Limb (tissue), 2 donors: Measurements from ENCODE around the gene SLCO2A1.
A peak's percentile ranks its signal among the peaks of the same experiment; 100 is the strongest.

Experiments
- DNase-seq, 2 donors: peaks; one replicate each; pipeline ENCODE4 v3.0.0-alpha.2; 2016; ENCODE audit errors: extremely low spot score in 2 of 2

Gene SLCO2A1

DNA sequence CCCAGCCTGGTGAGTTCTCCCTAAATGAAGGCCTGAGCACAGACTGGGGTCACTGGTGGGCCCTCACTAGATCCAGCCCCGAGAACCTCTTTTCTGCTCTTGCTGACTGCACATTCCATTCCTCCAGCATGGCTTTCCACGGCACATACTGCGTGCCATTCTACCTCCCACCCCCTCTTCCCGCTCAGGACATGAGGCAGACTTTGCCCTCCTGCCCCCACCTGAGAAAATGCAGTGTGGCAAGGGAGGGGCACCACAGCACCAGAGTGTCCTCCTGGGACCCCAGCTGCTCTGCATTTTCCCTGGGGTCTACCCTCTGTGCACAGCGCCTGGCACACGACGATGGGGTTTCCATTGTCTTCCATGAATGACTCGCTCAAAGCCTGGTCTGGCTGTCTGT, 6.1 kb upstream of the SLCO2A1 start:
- DNase-seq: no peak

DNA sequence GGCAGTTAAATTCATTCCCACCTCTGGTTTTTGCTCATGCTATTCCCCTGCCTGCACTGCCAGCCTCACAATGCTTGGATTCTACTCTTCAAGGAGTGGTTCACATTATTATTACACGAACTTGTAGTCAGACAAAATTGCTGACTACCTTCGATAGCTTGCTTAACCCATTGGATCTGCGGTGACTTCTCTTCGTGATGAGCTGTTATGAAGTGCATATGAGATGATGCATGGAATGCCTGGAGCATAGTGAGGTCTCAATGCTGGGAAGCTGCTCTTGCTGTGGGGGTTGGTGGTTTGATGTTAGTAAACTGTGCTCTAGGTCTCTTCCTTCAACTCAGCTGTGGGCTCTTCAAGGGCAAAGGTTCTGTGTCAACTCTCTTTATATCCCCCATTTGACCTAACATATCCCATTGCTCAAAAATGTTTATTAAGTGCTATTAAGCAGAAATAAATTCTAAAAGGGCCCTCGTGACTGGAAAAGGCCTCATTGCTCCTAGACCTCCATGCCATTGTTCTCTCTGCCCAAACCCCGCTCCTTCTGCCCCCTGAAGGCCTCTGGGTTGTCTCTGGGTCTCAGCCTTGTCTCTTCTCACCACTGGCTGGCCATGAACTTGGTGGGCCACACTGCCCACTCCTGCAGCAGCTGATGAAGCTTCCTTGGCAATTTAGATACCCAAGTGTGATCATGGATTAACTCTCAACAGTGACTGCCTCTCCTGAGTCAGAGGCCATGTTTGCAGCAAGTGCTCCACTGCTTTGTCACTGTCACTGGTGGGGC, 4.5 kb upstream of the SLCO2A1 start:
- DNase-seq: no peak

- no peak for DNase-seq
Measured at GRCh38 chr3:134033315-134033996, 3.7 kb upstream of the SLCO2A1 start.

GRCh38 chr3:134031348-134031915, 1.7 kb upstream of the SLCO2A1 start:
- no peak for DNase-seq

- DNase-seq: peak; percentile 18 to 60
Measured at GRCh38 chr3:134030379-134031347, 938 bp upstream of the SLCO2A1 start.

- DNase-seq: no peak
Measured at GRCh38 chr3:134029256-134029733, 430 bp downstream of the SLCO2A1 start.

DNA sequence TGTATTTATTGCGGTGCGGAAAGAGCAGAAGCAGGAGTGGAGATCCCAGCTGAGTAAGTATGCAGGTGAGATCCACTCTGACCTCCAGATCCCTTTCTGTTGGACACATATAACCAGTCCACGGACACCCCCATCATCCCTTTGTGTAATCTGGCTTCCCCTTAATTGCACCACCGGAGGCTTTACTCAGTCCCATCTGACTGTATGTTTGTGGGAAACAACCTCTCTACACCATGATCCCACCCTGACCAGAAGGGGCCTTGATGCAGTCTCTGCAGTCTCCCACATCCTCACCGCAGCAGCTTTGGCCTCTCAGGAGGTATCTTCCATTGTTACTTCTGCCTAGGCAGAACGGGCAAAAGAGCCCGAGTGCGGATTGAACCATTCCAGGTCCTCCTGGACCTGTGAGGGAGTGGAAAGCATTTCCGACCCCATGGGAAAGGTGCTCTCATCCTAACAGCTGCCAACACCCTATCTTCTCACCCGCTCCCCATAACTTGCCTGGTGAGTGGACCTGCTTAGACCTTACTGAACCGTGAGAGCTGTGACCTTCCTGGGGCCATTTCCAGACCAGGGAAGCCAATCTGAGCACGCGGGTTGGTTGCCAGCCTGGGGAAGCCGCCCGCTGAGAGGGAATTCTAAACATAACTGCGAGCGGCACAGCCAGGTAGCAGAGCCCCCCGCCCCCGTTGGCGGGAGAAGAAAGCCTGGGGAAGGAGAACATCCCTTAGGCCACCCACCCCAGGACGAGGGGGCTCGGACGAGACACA, 1.1 kb downstream of the SLCO2A1 start:
- DNase-seq: no peak

GRCh38 chr3:134027631-134028030, 2.1 kb downstream of the SLCO2A1 start:
- no peak for DNase-seq

DNA sequence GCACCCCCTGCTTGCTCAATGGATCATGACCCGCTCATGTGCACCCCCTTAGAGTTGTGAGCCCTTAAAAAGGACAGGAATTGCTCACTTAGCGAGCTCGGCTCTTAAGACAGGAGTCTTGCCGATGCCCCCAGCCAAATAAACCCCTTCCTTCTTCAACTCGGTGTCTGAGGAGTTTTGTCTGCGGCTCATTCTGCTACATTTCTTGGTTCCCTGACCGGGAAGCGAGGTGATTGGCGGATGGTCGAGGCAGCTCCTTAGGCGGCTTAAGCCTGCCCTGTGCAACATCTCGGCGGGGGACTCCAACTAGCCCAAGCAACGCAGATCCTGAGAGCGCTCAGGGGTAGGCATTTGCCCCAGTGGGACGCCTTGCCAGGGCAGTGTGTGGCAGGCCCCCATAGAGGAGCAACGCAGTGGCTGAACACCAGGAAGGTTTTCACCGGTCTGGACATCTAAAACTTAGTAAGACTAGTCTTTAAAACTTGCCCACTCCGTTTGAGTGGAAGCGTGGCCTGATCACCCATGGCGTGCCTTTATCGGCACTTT, 9.5 kb downstream of the SLCO2A1 start:
- DNase-seq: no peak

- DNase-seq: no peak
Measured at GRCh38 chr3:134018850-134019249, 10.9 kb downstream of the SLCO2A1 start.

GRCh38 chr3:134018406-134018805, 11.3 kb downstream of the SLCO2A1 start:
- no peak for DNase-seq

DNA sequence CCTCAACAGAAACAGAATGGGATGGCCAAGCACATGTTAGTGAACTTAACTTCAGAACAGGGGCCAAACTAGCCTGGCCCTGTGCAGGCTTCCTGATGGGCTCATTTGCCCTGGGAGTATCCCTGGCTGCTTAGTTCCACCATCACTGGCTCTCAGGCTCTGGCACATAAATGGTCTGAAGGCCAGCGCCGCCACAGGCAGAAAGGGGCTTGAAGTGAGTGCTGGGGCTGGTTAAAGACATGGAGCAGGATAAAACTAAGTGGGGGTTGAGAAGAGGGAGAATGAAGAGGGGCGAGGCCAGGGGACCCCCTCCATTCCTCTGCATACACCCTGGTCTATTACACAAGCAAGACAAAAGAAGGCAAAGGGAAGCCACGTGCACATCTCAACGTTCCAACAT, 12.2 kb downstream of the SLCO2A1 start:
- no peak for DNase-seq

GRCh38 chr3:134014270-134014669, 15.5 kb downstream of the SLCO2A1 start:
- no peak for DNase-seq

- no peak for DNase-seq
Measured at GRCh38 chr3:134013280-134013679, 16.4 kb downstream of the SLCO2A1 start.

- no peak for DNase-seq
Measured at GRCh38 chr3:134009345-134010000, 20.3 kb downstream of the SLCO2A1 start.

- no peak for DNase-seq
Measured at GRCh38 chr3:134008630-134009156, 21.0 kb downstream of the SLCO2A1 start.

- DNase-seq: no peak
Measured at GRCh38 chr3:134007819-134008218, 21.9 kb downstream of the SLCO2A1 start.

DNA sequence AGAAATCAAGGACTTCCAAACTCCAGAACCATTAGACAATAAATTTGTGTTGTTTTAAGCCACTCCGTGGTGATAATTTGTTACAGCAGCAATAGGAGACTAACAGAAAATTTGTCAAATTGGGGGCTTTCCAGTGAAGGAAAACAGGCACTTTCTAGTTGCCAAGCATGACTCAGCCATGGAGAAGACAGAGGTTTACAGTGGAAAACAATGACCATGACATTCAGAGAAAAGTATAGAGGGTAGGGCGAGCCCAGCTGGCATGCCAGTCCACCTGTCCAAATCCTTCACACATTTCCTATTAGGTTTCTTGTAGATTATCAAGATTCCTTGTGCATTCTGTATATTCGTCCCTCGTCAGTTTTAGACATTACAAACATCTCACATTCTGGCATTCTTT, 24.9 kb downstream of the SLCO2A1 start:
- no peak for DNase-seq

- no peak for DNase-seq
Measured at GRCh38 chr3:134003066-134003465, 26.7 kb downstream of the SLCO2A1 start.

GRCh38 chr3:134002306-134002705, 27.4 kb downstream of the SLCO2A1 start:
- peak in 1 of 2 donors; percentile 17 for DNase-seq
